ENCODE data around the gene HMCN2.
A peak's percentile ranks its signal among the peaks of the same experiment; 100 is the strongest.

Gene HMCN2

DNA sequence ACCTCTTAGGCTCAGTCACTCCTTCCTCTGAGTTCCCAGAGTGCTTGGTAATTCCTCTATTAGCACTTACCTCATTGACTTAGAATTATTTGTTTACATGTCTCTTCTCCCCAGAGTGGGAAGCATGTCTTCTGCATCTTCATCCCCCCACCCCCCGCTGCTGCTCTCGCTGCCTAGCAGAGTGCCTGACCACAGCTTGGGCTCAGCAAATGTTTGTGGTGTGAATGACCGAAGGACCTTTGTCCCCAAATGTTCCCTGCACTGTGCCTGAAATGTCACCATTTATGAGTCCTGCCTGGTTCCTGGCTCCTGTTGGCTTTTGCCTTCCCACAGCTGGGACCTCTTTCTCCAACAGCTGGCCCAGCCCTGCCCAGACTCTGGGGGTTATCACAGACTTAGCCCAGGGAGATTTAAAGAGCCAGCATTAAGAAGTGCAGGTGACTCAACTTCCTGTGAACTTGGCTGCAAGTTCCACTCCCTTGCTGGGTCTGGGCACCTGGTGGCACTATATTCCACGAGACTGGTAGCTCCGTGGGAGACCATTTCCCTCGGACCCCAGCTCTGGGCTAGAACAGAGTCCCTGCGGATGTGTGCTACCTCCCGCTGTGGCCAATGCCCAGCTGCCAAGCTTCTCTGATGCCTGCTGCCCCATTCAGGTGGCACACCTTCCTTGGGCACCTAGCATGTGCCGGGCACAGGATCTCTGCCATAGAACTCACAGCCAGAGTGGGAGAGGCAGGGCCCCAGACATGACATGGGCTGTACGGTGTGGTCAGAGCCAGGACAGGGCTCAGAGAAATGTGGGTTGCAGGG, 1.8 kb upstream of the HMCN2 start:
- no peak overlapping the region for H3K4me3 ChIP-seq (replicated peaks; ENCODE audit: low read depth, low read length)
- no peak for DNase-seq (ENCODE audit: extremely low read depth, low read depth)
- TF ChIP-seq, protein P1, sequence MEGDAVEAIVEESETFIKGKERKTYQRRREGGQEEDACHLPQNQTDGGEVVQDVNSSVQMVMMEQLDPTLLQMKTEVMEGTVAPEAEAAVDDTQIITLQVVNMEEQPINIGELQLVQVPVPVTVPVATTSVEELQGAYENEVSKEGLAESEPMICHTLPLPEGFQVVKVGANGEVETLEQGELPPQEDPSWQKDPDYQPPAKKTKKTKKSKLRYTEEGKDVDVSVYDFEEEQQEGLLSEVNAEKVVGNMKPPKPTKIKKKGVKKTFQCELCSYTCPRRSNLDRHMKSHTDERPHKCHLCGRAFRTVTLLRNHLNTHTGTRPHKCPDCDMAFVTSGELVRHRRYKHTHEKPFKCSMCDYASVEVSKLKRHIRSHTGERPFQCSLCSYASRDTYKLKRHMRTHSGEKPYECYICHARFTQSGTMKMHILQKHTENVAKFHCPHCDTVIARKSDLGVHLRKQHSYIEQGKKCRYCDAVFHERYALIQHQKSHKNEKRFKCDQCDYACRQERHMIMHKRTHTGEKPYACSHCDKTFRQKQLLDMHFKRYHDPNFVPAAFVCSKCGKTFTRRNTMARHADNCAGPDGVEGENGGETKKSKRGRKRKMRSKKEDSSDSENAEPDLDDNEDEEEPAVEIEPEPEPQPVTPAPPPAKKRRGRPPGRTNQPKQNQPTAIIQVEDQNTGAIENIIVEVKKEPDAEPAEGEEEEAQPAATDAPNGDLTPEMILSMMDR (IDR thresholded peaks at IDR 0.05; ENCODE audit: low read depth, low read length, missing control alignments): peak; percentile 8

DNA sequence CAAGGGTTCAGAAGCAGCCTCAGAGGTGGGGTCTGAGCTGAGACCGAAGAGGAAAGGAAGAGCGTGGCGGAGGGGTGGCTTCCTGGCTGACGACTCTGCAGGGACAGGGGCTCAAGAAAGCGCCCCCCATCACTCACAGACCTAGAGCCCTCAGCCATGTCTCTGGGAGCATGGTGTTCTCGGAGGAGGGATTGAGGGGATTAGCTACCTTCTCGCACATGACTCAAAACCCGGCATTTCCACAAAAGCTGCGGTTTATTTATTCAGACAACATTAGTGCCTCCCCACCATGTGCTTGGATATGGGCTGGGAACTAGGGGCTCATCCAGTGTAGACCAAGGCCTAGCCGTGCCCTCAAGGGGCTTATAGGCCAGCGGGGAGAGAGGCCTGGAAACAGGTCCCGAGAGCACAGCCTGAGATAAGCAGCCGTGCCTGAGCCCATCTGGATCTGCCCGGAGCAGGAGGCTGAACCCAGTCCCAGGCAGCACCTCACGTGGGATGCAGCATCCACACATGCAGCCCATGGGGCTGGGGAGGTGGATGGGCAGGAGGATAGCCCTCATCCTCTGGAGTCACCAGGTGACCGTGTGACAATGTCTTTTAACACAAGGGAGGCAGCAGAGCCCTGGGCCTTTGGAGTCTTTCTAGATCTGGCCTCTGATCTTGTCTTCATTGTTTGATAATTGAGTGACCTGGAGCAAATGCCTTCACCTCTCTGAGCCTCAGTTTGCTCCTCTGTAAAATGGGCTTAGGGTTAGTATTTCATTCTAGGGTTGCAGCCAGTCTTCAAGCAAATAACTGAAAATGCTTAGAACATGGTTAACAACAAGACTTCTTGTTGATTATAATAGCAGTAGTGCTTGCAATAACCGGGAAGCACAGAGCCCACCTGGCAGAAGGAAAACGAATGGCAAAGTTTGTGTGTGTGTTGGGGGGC, 878 bp upstream of the HMCN2 start:
- no peak overlapping the region for H3K4me3 ChIP-seq (replicated peaks; ENCODE audit: low read depth, low read length)

DNA sequence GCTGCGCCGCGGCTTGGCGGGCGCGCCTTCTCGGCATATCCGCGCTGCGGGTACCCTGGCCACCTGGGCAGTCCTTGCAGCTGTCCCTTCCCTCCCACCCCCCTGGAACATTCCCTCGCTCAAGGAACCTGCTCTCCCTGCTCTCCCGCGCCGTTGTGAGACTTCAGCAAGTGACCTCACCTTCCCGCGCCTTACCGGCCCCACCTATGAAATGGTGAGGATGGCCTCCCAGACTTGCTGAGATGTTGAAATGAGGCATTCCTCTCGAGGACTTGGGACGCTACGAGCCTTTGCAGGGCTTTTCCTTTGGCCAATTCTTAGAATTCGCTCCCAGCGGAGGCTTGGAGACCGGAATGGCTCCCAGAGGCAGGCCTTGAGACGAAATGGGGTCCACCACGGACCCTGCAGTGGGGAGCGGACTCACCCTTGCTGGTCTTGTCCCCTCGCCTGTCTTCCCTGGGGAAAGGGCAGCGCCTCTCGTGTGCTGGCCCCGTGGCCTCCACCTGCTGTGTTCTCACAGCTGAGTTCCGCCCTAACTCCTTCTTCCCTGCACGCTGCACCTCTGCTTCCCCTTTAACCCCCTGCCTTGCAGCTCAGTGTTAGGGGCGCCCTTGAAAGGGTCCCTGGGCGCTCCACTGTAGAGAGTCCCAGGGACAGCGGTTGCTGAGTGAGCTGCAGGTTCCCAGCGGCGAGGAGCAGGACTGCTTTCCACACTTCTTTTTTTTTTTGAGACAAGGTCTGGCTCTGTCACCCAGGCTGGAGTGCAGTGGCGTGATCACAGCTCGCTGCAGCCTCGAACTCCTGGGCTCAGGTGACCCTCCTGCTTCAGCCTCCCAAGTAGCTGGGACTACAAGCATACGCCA, 907 bp downstream of the HMCN2 start:
- no peak overlapping the region for H3K4me3 ChIP-seq (replicated peaks; ENCODE audit: low read depth, low read length)
- no peak for DNase-seq (ENCODE audit: extremely low read depth, low read depth)
- TF ChIP-seq, protein P1 (IDR thresholded peaks at IDR 0.05; ENCODE audit: low read depth, low read length, missing control alignments): no peak

More for the DNA sequence above, 878 bp upstream of the HMCN2 start:
- TF ChIP-seq, protein P1 (IDR thresholded peaks at IDR 0.05; ENCODE audit: low read depth, low read length, missing control alignments): no peak
- no peak for DNase-seq (ENCODE audit: extremely low read depth, low read depth)

DNA sequence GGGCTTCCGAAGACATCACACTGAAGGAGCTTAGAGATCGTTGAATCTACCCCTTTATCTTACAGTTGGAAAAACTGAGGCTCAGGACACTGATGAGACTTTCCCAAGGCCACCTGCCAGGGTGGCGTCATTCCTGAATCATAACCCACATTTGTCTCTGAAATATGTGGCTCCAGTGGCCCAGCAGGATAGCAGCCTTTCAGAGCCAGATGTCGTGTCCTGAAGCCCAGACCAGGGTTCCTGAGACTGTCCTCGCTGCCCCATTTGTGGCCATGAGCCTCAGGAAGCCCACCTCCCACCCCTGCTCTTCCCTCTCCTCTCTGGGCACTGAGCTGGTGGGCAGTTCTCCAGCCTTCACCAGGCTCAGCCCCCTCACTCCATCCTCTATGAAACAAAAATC, 2.4 kb downstream of the HMCN2 start:
- DNase-seq (ENCODE audit: extremely low read depth, low read depth): no peak
- no peak overlapping the region for H3K4me3 ChIP-seq (replicated peaks; ENCODE audit: low read depth, low read length)
- TF ChIP-seq, protein P1 (IDR thresholded peaks at IDR 0.05; ENCODE audit: low read depth, low read length, missing control alignments): no peak

DNA sequence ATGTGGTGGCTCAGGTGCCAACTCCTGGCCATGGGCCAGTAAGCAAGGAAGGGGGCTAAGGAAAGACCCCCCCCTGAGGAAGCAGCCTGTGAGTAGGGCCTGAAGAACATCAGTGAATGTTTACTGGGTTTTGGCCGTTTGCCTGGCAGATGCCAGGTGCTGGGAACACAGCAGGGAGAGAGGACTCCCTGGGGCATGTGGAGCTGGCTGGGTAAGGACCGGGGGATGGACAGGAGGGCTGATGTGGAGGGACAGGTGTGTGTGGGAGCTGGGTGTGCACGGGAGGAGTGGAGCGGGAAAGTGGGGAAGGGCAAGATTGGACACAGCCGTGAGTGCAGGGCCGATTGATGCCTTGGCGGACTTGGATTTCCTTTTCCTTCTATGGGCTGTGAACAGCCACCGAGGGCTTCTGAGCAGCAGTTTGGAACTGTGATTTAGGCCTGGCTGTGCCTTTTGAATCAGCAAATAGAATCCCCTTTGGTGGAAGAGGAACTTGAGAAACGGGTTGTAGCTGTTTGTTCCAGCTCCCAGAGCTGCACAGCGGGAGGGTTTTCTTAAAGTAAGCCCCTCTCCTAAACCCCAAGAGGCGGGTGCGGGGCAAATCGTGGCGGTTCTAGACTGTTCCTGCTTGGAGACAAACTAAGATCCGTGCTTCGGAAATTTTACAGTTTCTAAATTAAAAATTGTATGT, 3.1 kb downstream of the HMCN2 start:
- no peak for DNase-seq (ENCODE audit: extremely low read depth, low read depth)
- no peak overlapping the region for H3K4me3 ChIP-seq (replicated peaks; ENCODE audit: low read depth, low read length)
- TF ChIP-seq, protein P1 (IDR thresholded peaks at IDR 0.05; ENCODE audit: low read depth, low read length, missing control alignments): no peak

DNA sequence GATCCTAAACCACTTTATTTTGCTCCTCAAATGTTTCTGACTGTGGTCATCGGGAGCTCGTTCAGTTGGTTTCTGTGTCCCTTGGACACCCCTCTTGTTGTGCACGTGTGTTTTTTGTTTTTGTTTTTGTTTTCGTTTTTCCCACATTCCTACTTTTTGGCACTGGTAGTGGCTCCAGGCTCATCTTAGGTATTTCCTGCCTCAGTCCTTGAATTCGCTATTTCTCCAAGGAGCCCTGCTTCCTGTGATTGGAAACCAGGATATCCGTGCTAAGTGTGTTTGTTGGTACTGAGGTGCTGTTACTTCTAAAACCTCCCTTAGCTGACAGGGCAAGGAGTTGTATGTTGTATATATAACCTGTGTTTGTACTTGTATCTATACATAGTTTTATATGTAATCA, 5.9 kb downstream of the HMCN2 start:
- H3K4me3 ChIP-seq (replicated peaks; ENCODE audit: low read depth, low read length): no peak overlapping the region
- DNase-seq (ENCODE audit: extremely low read depth, low read depth): no peak
- TF ChIP-seq, protein P1 (IDR thresholded peaks at IDR 0.05; ENCODE audit: low read depth, low read length, missing control alignments): no peak

All from HFF-Myc (cell line).